SU-DHL-6 (cell line): ENCODE data around the gene RAI14.

Experiments used
- H2AFZ ChIP-seq: fragments of 200-600 bp; sonication (generic); 2 replicates; pipeline ENCODE4 v1.6.1; 2014; ENCODE audit warnings: low read depth, mild to moderate bottlenecking, moderate library complexity, mixed read lengths, antibody characterized with exemption, low read length; ENCODE audit not compliant: severe bottlenecking
- H3F3A ChIP-seq: fragments of 200-600 bp; shearing (Covaris generic); 2 replicates; pipeline ENCODE4 v1.6.0; 2016; ENCODE audit warnings: antibody characterized with exemption, mild to moderate bottlenecking; ENCODE audit not compliant: insufficient read depth
- H3K27ac ChIP-seq: fragments of 200-600 bp; sonication (generic); 2 replicates; pipeline ENCODE4 v1.5.1; 2016; ENCODE audit warnings: low read depth, mild to moderate bottlenecking, low read length, moderate library complexity, mixed read lengths
- H3K27me3 ChIP-seq: fragments of 200-600 bp; sonication (generic), shearing (Covaris generic); 2 replicates; pipeline ENCODE4 v1.6.0; 2014; ENCODE audit warnings: mild to moderate bottlenecking, low read length
- H3K36me3 ChIP-seq: fragments of 200-600 bp; sonication (generic); 2 replicates; pipeline ENCODE4 v1.6.1; 2014; ENCODE audit warnings: mild to moderate bottlenecking, low read length, mixed read lengths
- H3K4me2 ChIP-seq: fragments of 300-600, 200-600 bp; shearing (Covaris generic), sonication (generic); 2 replicates; pipeline ENCODE4 v1.6.0; 2014; ENCODE audit warnings: low read length, low read depth, mild to moderate bottlenecking; ENCODE audit not compliant: poor library complexity, severe bottlenecking
- H3K4me3 ChIP-seq: fragments of 200-600 bp; sonication (generic); 2 replicates; pipeline ENCODE4 v1.5.1; 2014; ENCODE audit warnings: antibody characterized with exemption, low read length, mild to moderate bottlenecking, mixed read lengths; ENCODE audit not compliant: insufficient read depth, poor library complexity, severe bottlenecking
- H3K79me2 ChIP-seq: fragments of 200-600 bp; sonication (generic); 2 replicates; pipeline ENCODE4 v1.6.1; 2014; ENCODE audit warnings: mild to moderate bottlenecking, low read length, moderate library complexity; ENCODE audit not compliant: insufficient read depth
- H3K9ac ChIP-seq: fragments of 200-600 bp; sonication (generic); 2 replicates; pipeline ENCODE4 v1.7.0; 2014; ENCODE audit warnings: mild to moderate bottlenecking, low read length
- H3K9me2 ChIP-seq: fragments of 200-600 bp; sonication (generic); replicated peaks from 2 replicates; pipeline ENCODE4 v1.6.1; 2014; ENCODE audit warnings: low read length; ENCODE audit not compliant: insufficient read depth
- H3K9me3 ChIP-seq: fragments of 200-600 bp; sonication (generic); 2 replicates; pipeline ENCODE4 v1.6.1; 2014; ENCODE audit warnings: low read length, mixed read lengths; ENCODE audit not compliant: insufficient read depth
- H4K20me1 ChIP-seq: fragments of 200-600 bp; sonication (generic); 2 replicates; pipeline ENCODE4 v1.6.1; 2014; ENCODE audit warnings: low read depth, mild to moderate bottlenecking, antibody characterized with exemption, low read length, moderate library complexity, mixed read lengths
- CTCF ChIP-seq: fragments of 200-600 bp; sonication (generic); IDR thresholded peaks from one replicate; pipeline ENCODE4 v1.5.1; 2017; ENCODE audit warnings: antibody characterized with exemption, mild to moderate bottlenecking, low read length, moderate library complexity; ENCODE audit not compliant: insufficient read depth, poor library complexity, severe bottlenecking
- EZH2phosphoT487 ChIP-seq: fragments of 200-600 bp; sonication (generic), shearing (Covaris generic); conservative IDR thresholded peaks from 2 replicates; pipeline ENCODE4 v1.6.1; 2018; ENCODE audit warnings: mild to moderate bottlenecking, antibody characterized with exemption, low read length, moderate library complexity, mixed read lengths

Gene RAI14

DNA sequence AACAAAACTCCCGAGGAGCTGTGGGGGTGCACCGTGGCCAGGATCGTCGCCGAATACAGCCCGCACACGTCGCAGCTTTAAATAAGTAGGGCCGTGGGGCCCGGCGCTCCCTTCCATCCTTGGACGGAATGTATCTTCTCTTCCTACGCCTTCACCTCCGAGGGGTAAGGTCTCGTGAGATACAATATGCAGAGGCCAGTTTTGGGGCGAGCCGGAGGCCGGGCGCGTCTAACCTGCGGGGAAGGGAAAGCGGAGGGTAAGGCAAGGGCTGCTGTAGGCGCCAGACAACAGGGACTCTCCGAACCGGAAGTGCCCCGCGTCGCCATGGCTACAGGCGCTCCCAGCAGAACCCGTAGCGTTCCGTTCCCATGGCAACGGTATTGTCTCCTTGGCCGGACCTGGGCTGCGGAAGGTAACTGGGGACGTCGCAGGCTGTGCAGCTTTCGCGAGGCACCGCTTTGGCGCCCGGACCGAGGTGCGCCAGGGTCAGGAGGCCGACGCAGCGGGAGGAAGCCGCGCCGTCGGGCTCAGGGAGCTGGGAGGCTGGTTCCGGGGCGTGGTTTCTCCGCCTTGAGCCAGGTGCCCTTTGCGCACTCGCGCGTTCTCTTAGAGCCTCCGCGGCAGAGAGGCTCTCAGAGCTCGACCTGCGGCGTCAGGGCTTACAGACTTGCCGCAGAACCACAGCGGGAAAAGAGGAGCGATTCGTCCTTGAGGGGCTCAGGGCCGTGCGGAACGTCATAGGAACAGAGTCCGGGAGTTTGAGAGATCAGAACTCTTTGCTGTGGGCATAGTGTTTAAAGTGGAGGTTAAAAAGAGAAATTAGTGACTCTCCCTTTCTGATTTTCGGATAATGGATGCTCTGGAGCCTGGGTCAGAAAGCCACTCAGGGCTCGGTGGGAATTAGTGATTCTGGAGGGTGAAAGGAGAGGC, 182.9 kb downstream of the RAI14 start, which contains the start of gene TTC23L:
Gene TTC23L (plus strand): TSS at position 380 of the 930 bp plus-strand sequence. CDS start 1,508 bp downstream, outside the sequence.
- H4K20me1 ChIP-seq, result no peaks in the 10 kb centered on the region
- no peaks in the 10 kb centered on the region for H3K36me3 ChIP-seq
- no peak within 1 kb of the TSS for H3K9ac ChIP-seq
- no peak for TF ChIP-seq EZH2phosphoT487
- TF ChIP-seq CTCF, result no peak
- no peaks in the 10 kb centered on the region for H3F3A ChIP-seq
- H3K27me3 ChIP-seq, result no peaks in the 10 kb centered on the region; the same call in 1 of the 2 replicates
- H3K4me3 ChIP-seq, result peak within 1 kb of the TSS; percentile 27
- no peak within 1 kb of the TSS for H3K27ac ChIP-seq
- peak within 1 kb of the TSS; percentile 28 for H3K4me2 ChIP-seq
- H3K9me2 ChIP-seq, result no peaks in the 10 kb centered on the region
- no peaks in the 10 kb centered on the region for H3K79me2 ChIP-seq
- no peaks in the 10 kb centered on the region for H3K9me3 ChIP-seq
- H2AFZ ChIP-seq, result peak within 1 kb of the TSS; percentile 54

- Histone ChIP-seq H3K9ac (no peak overlapping the region), H3K4me2 (no peak overlapping the region), H3K9me3 (no peaks in the 10 kb centered on the region), H3K4me3 (no peak overlapping the region), H2AFZ (no peak overlapping the region), H3K27me3 (no peaks in the 10 kb centered on the region; the same call in 1 of the 2 replicates), H4K20me1 (no peaks in the 10 kb centered on the region), H3K9me2 (no peaks in the 10 kb centered on the region), H3K36me3 (no peaks in the 10 kb centered on the region), H3K27ac (no peak overlapping the region), H3F3A (no peaks in the 10 kb centered on the region), H3K79me2 (no peaks in the 10 kb centered on the region)
- TF ChIP-seq EZH2phosphoT487 (no peak), CTCF (no peak)
Measured at GRCh38 chr5:34841816-34842215, 185.7 kb downstream of the RAI14 start.

DNA sequence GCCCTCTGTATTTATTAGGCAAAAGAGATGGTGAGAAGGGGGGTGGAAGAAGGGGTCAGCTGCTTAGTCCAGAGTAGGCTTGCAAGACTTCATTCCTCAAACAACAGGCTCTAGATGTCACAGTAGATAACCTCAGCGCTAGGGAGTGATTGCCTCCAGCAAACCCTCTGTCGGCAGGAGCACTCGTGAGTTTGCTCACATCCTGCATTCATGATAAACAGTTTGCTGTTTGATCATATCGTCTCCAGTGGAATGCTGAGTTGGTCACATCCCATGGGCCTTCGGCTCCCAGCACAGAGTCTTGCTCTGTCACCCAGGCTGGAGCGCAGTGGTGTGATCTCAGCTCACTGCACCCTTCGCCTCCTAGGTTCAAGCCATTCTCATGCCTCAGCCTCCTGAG, 186.4 kb downstream of the RAI14 start:
- no peaks in the 10 kb centered on the region for H3K9me2 ChIP-seq
- H3K4me2 ChIP-seq, result no peak overlapping the region
- no peaks in the 10 kb centered on the region for H3F3A ChIP-seq
- TF ChIP-seq CTCF (no peak), EZH2phosphoT487 (no peak)
- no peak overlapping the region for H3K4me3 ChIP-seq
- H3K9ac ChIP-seq, result no peak overlapping the region
- H3K27me3 ChIP-seq, result no peaks in the 10 kb centered on the region; the same call in 1 of the 2 replicates
- H2AFZ ChIP-seq, result no peak overlapping the region
- no peaks in the 10 kb centered on the region for H4K20me1 ChIP-seq
- no peaks in the 10 kb centered on the region for H3K36me3 ChIP-seq
- no peaks in the 10 kb centered on the region for H3K9me3 ChIP-seq
- no peak overlapping the region for H3K27ac ChIP-seq
- no peaks in the 10 kb centered on the region for H3K79me2 ChIP-seq
